ENCODE data around the gene KLHL7. TPM values are rescaled to one million over a fixed set of nuclear protein-coding genes. Genes with fewer than 3 reads are reported as not detected.

The KLHL7 gene
- total and polyA plus RNA-seq, 9 of the 15 experiments (the other 6 are each of a cell fraction or from before 2014, with no cell fraction given) = 4.2 to 63.1 (median 32.3) TPM

GRCh38 chr7:23165316-23165715 is 59.7 kb downstream of the KLHL7 start (continued):
- TF ChIP-seq CUX1 (CRISPR knock-in tag; IDR thresholded peaks at IDR 0.05) (no peak), ZZZ3 (IDR thresholded peaks at IDR 0.05) (no peak), ZNF311 (CRISPR knock-in tag; IDR thresholded peaks at IDR 0.05) (no peak), HES1 (IDR thresholded peaks at IDR 0.05; ENCODE audit: low read depth) (no peak), KHSRP (IDR thresholded peaks at IDR 0.05) (no peak), ZNF57 (CRISPR knock-in tag; IDR thresholded peaks at IDR 0.05) (no peak), TCFL5 (CRISPR knock-in tag; conservative IDR thresholded peaks at IDR 0.05) (no peak)
- TF ChIP-seq, protein P1, sequence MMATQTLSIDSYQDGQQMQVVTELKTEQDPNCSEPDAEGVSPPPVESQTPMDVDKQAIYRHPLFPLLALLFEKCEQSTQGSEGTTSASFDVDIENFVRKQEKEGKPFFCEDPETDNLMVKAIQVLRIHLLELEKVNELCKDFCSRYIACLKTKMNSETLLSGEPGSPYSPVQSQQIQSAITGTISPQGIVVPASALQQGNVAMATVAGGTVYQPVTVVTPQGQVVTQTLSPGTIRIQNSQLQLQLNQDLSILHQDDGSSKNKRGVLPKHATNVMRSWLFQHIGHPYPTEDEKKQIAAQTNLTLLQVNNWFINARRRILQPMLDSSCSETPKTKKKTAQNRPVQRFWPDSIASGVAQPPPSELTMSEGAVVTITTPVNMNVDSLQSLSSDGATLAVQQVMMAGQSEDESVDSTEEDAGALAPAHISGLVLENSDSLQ (IDR thresholded peaks at IDR 0.05) = no peak

All from K562 (cell line).